ENCODE data around the gene OPN1SW.

DNA sequence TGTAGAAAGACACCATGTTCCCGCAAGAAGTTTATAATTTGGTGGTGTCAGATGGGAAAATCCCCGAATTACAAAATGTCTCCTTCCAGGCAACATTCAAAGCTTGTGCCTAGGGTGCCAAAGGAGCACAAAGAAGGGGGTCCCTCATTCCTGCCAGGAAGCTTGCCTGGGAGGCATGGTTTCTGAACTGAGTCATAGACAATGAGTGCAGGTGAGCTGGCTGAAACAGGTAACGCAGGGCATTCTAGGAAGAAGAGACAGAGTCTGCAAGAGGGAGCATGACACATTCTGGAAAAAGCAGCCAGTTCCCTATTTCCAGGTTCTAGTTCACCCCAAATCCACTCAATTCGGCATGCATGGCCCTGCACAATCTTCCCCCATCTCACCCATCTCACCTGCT lies 48.4 kb downstream of the OPN1SW start:
- no peak for TF ChIP-seq EZH2 (IDR thresholded peaks at IDR 0.05; ENCODE audit: borderline replicate concordance, low read depth, low read length)
- no peak for TF ChIP-seq PHF21A (IDR thresholded peaks at IDR 0.05; ENCODE audit: borderline replicate concordance, low read depth)
- TF ChIP-seq RNF2 (IDR thresholded peaks at IDR 0.05): no peak
- TF ChIP-seq TBP (optimal IDR thresholded peaks at IDR 0.05; ENCODE audit: low read depth, low read length): no peak
- TF ChIP-seq FOXM1 (IDR thresholded peaks at IDR 0.05; ENCODE audit: low read depth): no peak
- no peak for TF ChIP-seq FOXM1 (CRISPR knock-in tag; IDR thresholded peaks at IDR 0.05; ENCODE audit: low read depth)
- TF ChIP-seq KDM4B (IDR thresholded peaks at IDR 0.05; ENCODE audit: borderline replicate concordance in 2 of 2, low read depth in 1 of 2): no peak
- no peak for TF ChIP-seq MYBL2 (IDR thresholded peaks at IDR 0.05; ENCODE audit: low read depth)
- no peak for TF ChIP-seq MYBL2 (CRISPR knock-in tag; IDR thresholded peaks at IDR 0.05; ENCODE audit: borderline replicate concordance)
- no peak for TF ChIP-seq RCOR1 (IDR thresholded peaks at IDR 0.05; ENCODE audit: borderline replicate concordance in 1 of 2, low read depth in 2 of 2, low read length in 2 of 2)

Measured in K562 (cell line).